Cardiac septum (tissue), 1 donor: ENCODE measurements around the gene CCR9. TPM values are rescaled to one million over a fixed set of nuclear protein-coding genes. Genes with fewer than 3 reads are reported as not detected.

ENCODE experiments used
- DNase-seq: peaks from one replicate; pipeline ENCODE4 v3.0.0-alpha.2; 2020; ENCODE audit warnings: low spot score
- intact Hi-C: fragments of 100-400 bp; cut with DNase I; formaldehyde crosslinking; loops from one replicate; pipeline ENCODE4 v1.14.0; 2022
- total RNA-seq: library from RNA; stranded (reverse); fragmentation: NEBNext Ultra II Directional; extraction: Animal tissue kit (Norgen Biotek cat#: 25700); gene quantifications from one replicate; pipeline ENCODE4 v1.2.1, GENCODE V29; 2021
- donor health status: DM: no; HTN: no; CAD: no.

The CCR9 gene
- total RNA-seq, 1 donor from 2014 or later: not detected

- intact Hi-C loops: no loop called here
- peak; percentile 14 for DNase-seq
These were observed 37.4 kb downstream of the CCR9 start for GRCh38 chr3:45923755-45924154.

- intact Hi-C loops: loop anchor here (5.0 kb wide), 1 partner anchor 166 kb away; no protein-coding TSS in a partner anchor
These were observed 41.5 kb downstream of the CCR9 start for GRCh38 chr3:45927881-45928280.

GRCh38 chr3:45929042-45929679 lies 42.8 kb downstream of the CCR9 start:
- peak; percentile 70 for DNase-seq
- intact Hi-C loops: loop anchor here (5.0 kb wide), 1 partner anchor 167 kb away; no protein-coding TSS in a partner anchor

More at GRCh38 chr3:45927881-45928280, 41.5 kb downstream of the CCR9 start:
- no peak for DNase-seq

GRCh38 chr3:45931496-45931895 lies 45.2 kb downstream of the CCR9 start:
- intact Hi-C loops: no loop called here
- DNase-seq: peak; percentile 24

GRCh38 chr3:45932112-45932511 lies 45.8 kb downstream of the CCR9 start:
- peak; percentile 74 for DNase-seq
- intact Hi-C loops: no loop called here

- peak; percentile 35 for DNase-seq
- intact Hi-C loops: no loop called here
These were observed 47.2 kb downstream of the CCR9 start for GRCh38 chr3:45933591-45933990.

GRCh38 chr3:45936261-45936660 lies 49.9 kb downstream of the CCR9 start:
- intact Hi-C loops: loop anchor here (5.0 kb wide), 1 partner anchor 491 kb away; no protein-coding TSS in a partner anchor
- peak; percentile 46 for DNase-seq

GRCh38 chr3:45937206-45938042 lies 51.1 kb downstream of the CCR9 start:
- intact Hi-C loops: loop anchor here (1.0 to 5.0 kb wide), 2 partner anchors 142 to 490 kb away; no protein-coding TSS in a partner anchor
- DNase-seq: peak; percentile 24

- DNase-seq: peak; percentile 66
- intact Hi-C loops: loop anchor here (1.0 to 5.0 kb wide), 2 partner anchors 141 to 489 kb away; no protein-coding TSS in a partner anchor
These were observed 51.7 kb downstream of the CCR9 start for GRCh38 chr3:45938043-45938435.

- intact Hi-C loops: loop anchor here (1.0 to 5.0 kb wide), 2 partner anchors 140 to 488 kb away; no protein-coding TSS in a partner anchor
- peak; percentile 84 for DNase-seq
These were observed 52.5 kb downstream of the CCR9 start for GRCh38 chr3:45938864-45939263.

GRCh38 chr3:45939341-45939771 lies 53.0 kb downstream of the CCR9 start:
- intact Hi-C loops: loop anchor here (5.0 kb wide), 1 partner anchor 488 kb away; no protein-coding TSS in a partner anchor
- DNase-seq: peak; percentile 41

GRCh38 chr3:45940004-45940780 lies 53.8 kb downstream of the CCR9 start:
- intact Hi-C loops: no loop called here
- peak; percentile 27 for DNase-seq

GRCh38 chr3:45940781-45941365 lies 54.5 kb downstream of the CCR9 start:
- intact Hi-C loops: no loop called here
- DNase-seq: no peak

GRCh38 chr3:45942051-45942825 lies 55.9 kb downstream of the CCR9 start:
- DNase-seq: peak; percentile 68

GRCh38 chr3:45943207-45943846 lies 57.0 kb downstream of the CCR9 start, which contains the start of gene CXCR6:
CXCR6 (plus strand) TSS chr3:45943464; CDS start chr3:45946482, 3,018 bp downstream.
- peak; percentile 33 for DNase-seq
- intact Hi-C loops: no loop called here

More at GRCh38 chr3:45942051-45942825, 55.9 kb downstream of the CCR9 start:
- intact Hi-C loops: no loop called here

GRCh38 chr3:45944830-45945620 lies 58.7 kb downstream of the CCR9 start:
- DNase-seq: peak; percentile 49

GRCh38 chr3:45946307-45946706 lies 60.0 kb downstream of the CCR9 start:
- intact Hi-C loops: no loop called here
- no peak for DNase-seq

More at GRCh38 chr3:45944830-45945620, 58.7 kb downstream of the CCR9 start:
- intact Hi-C loops: no loop called here
